ENCODE measurements around the gene CDH4. TPM values are rescaled to one million over a fixed set of nuclear protein-coding genes. Genes with fewer than 3 reads are reported as not detected.

Gene CDH4
- total RNA-seq, 1 donor from 2014 or later, result 0.05 TPM

DNA sequence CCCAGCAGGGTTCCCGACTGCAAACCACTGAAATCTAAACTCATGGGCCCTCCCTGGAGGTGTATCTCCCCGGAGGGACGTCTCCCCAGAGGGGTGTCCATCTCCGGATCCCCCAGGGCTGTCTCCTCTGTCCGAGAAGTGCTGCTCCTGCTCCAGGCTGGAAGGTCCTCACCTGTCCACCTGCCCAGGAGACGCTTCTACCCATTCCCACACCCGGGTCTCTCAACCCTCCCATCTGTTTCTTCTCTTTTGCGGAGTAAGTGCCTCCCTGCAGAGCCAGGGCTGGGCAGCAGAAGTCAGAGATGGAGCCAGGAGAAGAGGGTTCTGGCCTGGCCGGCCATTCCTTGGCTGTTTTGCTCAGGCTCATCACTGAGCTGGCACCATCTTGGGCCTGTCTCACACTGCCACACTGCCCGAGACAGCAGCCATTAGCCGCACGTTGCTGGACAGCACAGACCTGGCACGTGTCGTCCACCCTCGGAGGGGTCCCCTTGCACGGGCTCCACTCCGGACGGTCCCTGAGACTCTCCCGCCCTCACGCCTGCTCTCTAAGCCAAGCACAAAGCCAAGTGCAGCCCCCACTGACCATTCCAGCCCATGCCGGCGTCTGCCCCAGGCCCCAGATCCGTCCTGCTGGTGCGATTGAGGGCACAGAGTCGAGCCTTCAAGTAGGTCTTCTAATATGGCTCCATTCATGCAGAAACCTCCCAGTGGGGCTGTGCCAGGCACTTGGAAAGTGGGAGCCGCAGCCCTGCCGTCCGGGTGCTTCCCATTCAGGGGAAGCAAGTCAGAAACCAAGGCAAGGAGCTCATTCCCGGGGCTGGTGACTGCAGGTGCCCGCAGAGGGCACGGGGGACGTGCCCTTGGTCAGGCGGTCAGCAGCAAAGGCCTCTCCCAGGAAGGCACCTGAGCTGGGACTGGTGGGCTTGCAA, 445.9 kb downstream of the CDH4 start:
- ATAC-seq (ENCODE audit: poor library complexity), result no peak
- intact Hi-C loops (cut with DNase I), result no loop called here
- no peak for DNase-seq

- no peak for DNase-seq
- ATAC-seq (ENCODE audit: poor library complexity), result no peak
- intact Hi-C loops (cut with DNase I), result no loop called here
These were observed 446.8 kb downstream of the CDH4 start for GRCh38 chr20:61698598-61699494.

DNA sequence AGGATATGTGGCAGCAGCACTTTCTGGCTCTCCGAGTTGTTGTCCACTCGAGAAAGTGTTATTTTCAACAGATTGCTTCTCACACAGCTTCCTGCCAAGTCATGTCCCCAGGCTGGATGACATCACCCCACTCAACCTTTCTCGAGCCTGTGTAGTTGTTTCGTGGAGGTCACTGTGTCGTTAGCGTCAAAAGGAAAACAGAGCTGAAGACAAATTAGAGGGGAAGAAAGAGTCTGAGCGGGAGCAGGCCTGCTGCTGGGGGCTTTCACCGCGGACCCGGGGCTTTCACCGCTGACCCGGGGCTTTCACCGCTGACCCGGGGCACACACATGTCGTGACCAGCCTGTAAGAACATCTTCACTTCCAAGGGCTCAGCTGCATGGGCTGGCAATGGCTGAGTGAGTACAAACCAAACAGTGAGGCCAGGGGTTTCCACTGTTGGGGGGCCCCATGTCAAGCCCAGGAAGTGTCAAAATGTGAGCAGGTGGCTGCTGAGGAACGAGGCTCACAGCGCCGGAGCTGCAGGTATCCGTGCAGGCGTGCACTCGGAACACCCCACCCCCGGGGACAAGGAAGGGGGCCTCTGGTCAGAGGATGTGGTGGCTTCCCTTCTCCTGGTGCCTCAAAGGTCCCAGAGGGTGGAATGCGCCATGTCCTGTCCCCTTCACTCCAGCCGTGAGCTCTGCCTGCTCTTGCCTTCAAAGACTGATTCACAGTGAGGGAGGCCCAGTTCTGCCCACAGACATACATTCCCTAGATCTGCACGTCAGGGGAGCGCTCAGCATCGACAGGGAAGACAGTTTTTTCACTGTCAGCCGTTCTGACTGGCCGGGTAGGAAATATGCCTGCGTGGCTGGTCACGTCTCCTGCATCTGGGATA, 447.7 kb downstream of the CDH4 start:
- DNase-seq (no peak), ATAC-seq (ENCODE audit: poor library complexity) (peak; percentile 88)
- intact Hi-C loops (cut with DNase I), result no loop called here

- ATAC-seq (ENCODE audit: poor library complexity) (no peak), DNase-seq (peak; percentile 8)
- intact Hi-C loops (cut with DNase I), result no loop called here
These were observed 448.6 kb downstream of the CDH4 start for GRCh38 chr20:61700595-61701140.

- intact Hi-C loops (cut with DNase I), result no loop called here
- ATAC-seq (ENCODE audit: poor library complexity) (no peak), DNase-seq (peak; percentile 24)
These were observed 449.3 kb downstream of the CDH4 start for GRCh38 chr20:61701401-61701800.

GRCh38 chr20:61701802-61702201, 449.7 kb downstream of the CDH4 start:
- ATAC-seq (ENCODE audit: poor library complexity) (no peak), DNase-seq (peak; percentile 5)
- intact Hi-C loops (cut with DNase I), result no loop called here

DNA sequence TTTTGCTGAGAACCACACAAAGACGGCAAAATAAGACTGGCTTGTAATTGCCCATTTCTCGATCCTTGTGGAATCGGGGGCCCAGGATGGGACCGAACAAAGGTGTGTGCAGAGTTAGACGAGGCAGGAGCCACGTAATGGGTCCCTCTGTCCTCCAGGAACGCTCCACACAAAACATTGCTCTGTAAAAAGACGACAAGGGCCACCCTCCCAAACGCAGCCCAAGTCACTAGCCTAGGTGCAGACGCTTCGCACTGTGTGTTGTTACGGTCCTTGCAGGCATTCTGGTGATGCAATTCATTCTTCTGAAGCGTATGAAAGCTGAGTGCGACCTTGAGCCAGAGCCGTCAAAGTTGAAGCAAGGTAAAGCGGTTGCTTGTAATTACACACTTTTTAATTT, 450.2 kb downstream of the CDH4 start:
- intact Hi-C loops (cut with DNase I), result no loop called here
- ATAC-seq (ENCODE audit: poor library complexity) (no peak), DNase-seq (peak; percentile 27)

GRCh38 chr20:61704661-61705060, 452.6 kb downstream of the CDH4 start:
- intact Hi-C loops (cut with DNase I), result no loop called here
- ATAC-seq (ENCODE audit: poor library complexity) (no peak), DNase-seq (no peak)

DNA sequence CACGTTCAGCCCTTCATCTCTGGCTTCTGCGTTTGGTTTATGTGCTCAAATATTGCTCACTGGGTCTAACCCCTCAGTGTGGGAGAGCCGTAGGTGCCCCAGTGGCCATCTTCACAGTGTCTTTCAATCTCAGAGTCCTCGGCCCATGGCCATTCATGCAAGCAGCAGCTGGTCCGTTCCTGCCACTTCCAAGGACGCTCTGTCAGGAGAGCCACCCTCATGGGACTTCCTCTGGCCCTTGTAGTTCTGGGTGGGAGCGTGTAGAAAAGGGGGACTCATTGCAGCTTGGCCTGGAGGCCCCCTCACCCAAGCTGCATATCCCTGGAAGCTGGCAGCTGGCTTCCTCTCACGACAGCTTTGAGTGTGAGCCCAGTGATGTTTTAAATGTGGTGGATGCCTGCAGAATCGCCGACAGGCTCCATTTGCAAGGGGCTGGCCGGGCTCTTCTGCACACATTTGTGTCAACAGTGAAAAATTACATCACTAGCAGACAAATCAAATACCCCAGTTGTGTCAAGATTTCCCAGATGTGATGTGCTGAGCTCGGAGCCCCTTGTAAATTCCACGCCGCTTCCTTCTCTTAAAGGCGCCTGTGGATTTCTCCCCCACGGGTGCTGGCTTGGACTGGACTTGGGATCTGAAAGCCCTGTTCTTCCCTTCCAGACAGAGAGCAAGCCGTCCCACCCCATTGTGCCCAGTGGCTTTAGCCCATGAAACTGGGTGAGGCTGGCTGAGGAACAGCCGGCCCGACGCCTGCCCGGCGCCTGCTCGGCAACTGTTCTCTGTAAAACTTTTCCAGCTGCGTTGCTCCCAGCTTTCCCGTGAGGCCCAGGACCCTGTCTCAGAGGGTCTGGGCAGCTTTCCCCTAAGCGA, 453.6 kb downstream of the CDH4 start:
- intact Hi-C loops (cut with DNase I), result no loop called here
- ATAC-seq (ENCODE audit: poor library complexity) (no peak), DNase-seq (no peak)

DNA sequence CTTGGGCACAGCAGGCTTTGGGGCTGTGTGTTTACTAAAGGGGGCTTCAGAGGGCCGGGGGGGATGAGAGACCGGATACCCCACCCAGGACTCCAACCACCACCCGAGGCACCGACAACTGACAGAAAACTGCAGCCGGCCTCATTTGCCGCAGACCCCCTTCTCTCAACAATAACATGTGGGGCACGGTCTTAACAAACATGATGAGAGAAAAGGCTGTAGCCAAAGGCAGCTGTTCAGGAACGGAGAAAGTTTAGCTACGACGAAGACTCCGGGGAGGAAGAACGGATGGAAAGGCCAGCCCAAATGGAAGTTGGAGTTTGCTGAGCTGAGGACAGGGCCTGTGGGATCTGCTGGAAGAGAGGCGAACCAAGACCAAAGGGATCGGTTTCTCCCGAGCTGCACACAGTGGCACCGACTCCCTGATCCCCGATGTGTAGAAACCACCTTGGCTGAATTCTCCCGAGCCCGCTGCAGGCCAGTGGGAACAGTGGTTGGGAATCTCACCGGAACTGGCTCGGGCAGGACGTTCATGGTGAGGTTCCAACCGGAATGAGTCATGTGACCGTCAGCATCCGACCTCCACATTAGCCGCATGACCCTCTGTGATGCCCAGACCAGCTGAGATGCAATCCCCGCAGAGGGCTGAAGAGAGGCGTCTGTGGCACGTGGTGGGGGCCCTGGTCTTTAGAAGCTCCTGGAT, 454.3 kb downstream of the CDH4 start:
- ATAC-seq (ENCODE audit: poor library complexity), result no peak
- intact Hi-C loops (cut with DNase I), result no loop called here
- DNase-seq, result no peak

- ATAC-seq (ENCODE audit: poor library complexity) (no peak), DNase-seq (no peak)
- intact Hi-C loops (cut with DNase I), result no loop called here
These were observed 456.8 kb downstream of the CDH4 start for GRCh38 chr20:61708891-61709290.

DNA sequence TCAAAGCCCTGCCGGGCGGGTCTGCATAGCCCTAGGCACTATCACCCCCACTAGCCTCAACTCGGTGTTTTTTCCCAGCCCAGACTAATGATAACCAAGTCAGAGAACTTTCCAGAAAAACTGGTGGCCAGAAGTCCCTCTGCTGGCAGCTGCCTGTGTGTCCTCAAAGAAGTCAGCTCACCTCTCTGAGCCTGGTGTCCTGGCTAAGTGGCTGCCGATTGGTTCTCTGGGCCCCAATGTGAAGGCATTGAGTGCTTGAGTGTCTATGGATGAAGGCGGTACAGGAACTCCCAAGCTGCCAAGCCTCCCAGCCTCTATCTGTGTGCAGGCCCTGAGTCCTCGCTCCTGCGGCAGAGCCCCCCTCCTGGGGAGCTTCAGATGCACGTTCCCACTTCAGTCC, 458.0 kb downstream of the CDH4 start:
- DNase-seq (no peak), ATAC-seq (ENCODE audit: poor library complexity) (no peak)
- intact Hi-C loops (cut with DNase I), result no loop called here

GRCh38 chr20:61712688-61713087, 460.6 kb downstream of the CDH4 start:
- ATAC-seq (ENCODE audit: poor library complexity) (no peak), DNase-seq (no peak)
- intact Hi-C loops (cut with DNase I), result no loop called here

DNA sequence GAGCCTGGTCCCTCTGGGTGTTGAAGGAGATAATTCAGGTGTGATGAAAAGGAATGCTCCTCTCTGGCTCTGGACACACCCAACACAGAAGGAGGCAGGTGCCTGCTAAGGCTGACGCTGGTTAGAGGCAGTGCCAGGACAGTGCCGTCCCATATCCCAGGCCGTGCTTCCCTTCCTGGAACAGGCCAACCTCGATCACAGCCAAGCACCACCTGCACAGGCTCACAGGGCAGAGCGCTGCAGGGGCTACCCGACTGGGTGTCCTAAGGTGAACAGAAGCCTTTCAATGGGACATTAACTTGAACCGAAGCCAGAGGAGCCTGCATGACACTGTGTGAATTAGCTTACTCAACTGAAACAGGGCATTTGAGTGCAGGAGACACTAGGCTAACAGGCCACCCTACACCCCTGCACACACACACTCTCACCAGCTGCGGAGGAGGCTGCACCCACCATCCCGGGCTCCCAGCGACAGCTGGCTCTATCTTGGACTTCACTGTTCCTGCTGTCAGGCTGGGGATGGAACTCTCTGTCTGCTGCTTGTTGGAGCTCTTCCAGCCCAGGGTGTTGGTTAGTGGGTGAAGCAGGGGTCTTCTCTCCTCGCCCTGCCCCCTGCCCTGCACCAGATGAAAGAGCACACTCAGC, 466.4 kb downstream of the CDH4 start:
- no peak for DNase-seq
- intact Hi-C loops (cut with DNase I), result no loop called here
- no peak for ATAC-seq (ENCODE audit: poor library complexity)

DNA sequence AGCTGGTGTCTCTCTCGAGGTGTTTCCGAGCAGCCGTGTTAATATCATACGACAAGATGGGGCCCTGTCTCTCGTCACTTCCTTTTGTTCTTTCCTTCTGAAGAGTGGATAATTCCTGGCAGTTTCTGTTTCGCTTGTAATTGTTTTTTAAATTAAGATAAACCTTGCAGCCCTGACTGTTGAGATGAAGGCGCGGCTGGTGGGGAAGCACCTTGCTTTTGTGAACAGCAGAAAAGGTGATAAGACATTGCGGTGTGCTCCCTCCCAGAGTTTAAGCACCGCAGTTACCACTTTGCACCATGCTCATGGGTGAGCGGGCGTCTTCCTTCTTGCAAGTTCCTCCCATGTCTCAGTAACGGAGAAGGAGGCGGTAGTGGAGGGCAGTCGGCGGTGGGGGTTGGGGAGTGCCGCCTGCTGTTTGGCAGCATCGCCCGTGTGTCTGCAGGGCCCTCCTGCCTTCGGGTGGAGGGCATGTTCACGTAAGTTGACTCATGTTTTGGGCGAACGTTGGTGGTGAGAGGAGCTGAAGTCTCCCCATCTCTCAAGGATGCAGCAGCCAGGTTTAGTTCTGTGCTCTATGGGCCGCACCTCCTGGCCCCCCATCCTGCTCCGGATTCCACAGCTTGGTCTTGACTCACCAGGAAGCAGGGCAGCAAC, 467.8 kb downstream of the CDH4 start:
- ATAC-seq (ENCODE audit: poor library complexity) (no peak), DNase-seq (no peak)
- intact Hi-C loops (cut with DNase I), result no loop called here

DNA sequence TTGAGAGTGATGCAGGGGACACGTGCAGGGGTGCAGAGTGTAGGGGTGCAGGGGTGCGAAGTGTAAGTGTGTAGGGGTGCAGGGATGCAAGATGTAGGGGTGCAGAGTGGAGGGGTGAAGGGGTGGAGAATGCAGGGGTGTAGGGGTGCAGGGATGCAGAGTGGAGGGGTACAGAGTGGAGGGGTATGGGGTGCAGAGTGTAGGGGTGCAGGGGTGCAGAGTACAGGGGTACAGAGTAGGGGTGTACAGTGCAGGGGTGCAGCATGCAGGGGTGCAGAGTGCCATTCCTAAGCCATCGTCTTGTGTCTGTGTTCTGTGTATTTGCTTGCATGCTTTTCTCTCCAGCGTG, 468.3 kb downstream of the CDH4 start:
- DNase-seq, result no peak
- intact Hi-C loops (cut with DNase I), result no loop called here
- ATAC-seq (ENCODE audit: poor library complexity), result no peak
